OCI-LY3 (cell line): Measurements from ENCODE around the gene L2HGDH.
"Not testable (repeated sequence)": the region's sequence is repeated elsewhere in the genome, so short reads cannot be mapped to it uniquely, and the experiment has no call there.

Source experiments
- H2AFZ ChIP-seq: fragments of 200-600, 300-600 bp; shearing (Covaris generic); 2 replicates; pipeline ENCODE4 v1.6.0; 2014; ENCODE audit warnings: antibody characterized with exemption, low read depth, low read length
- H3K27ac ChIP-seq: fragments of 200-600, 300-600 bp; sonication (generic); 2 replicates; pipeline ENCODE4 v1.5.1; 2014; ENCODE audit warnings: mild to moderate bottlenecking, low read length, moderate library complexity, mixed read lengths
- H3K27me3 ChIP-seq: fragments of 200-600, 300-600 bp; sonication (generic); 2 replicates; pipeline ENCODE4 v1.6.1; 2014; ENCODE audit warnings: low read depth, low read length, mixed read lengths
- H3K36me3 ChIP-seq: fragments of 200-600, 300-600 bp; sonication (generic); replicated peaks from 2 replicates; pipeline ENCODE3; 2014; ENCODE audit warnings: low read depth, low read length, mixed read lengths
- H3K4me1 ChIP-seq: fragments of 300-600, 200-600 bp; sonication (generic); 2 replicates; pipeline ENCODE4 v1.6.1; 2014; ENCODE audit warnings: low read length, mixed read lengths
- H3K4me2 ChIP-seq: fragments of 200-600, 300-600 bp; sonication (generic); 2 replicates; pipeline ENCODE4 v1.6.1; 2014; ENCODE audit warnings: low read length, mixed read lengths
- H3K4me3 ChIP-seq: fragments of 300-600, 200-600 bp; sonication (generic); 2 replicates; pipeline ENCODE4 v1.5.1; 2014; ENCODE audit warnings: antibody characterized with exemption, mild to moderate bottlenecking, low read length, moderate library complexity
- H3K79me2 ChIP-seq: fragments of 300-600, 200-600 bp; shearing (Covaris generic); 2 replicates; pipeline ENCODE4 v1.6.1; 2014; ENCODE audit warnings: mild to moderate bottlenecking, low read length, mixed read lengths
- H3K9ac ChIP-seq: fragments of 300-600, 200-600 bp; shearing (Covaris generic); 2 replicates; pipeline ENCODE4 v1.6.0; 2014; ENCODE audit warnings: mild to moderate bottlenecking, low read length, moderate library complexity
- H3K9me3 ChIP-seq: fragments of 200-600, 300-600 bp; shearing (Covaris generic); 2 replicates; pipeline ENCODE4 v1.6.1; 2014; ENCODE audit warnings: low read length, mixed read lengths; ENCODE audit not compliant: insufficient read depth
- H4K20me1 ChIP-seq: fragments of 200-600, 300-600 bp; sonication (generic); 2 replicates; pipeline ENCODE4 v1.6.1; 2016; ENCODE audit warnings: low read length, mixed read lengths; ENCODE audit not compliant: insufficient read depth
- EZH2phosphoT487 ChIP-seq: fragments of 200-600 bp; shearing (Covaris generic); IDR thresholded peaks from 2 replicates; pipeline ENCODE4 v1.6.1; 2018; ENCODE audit warnings: antibody characterized with exemption, mixed run types, low read depth
- TF ChIP-seq, protein P1 (sequence below): fragments of 200-600, 300-600 bp; sonication (generic); IDR thresholded peaks from 2 replicates; pipeline ENCODE4 v1.5.1; 2014; ENCODE audit warnings: antibody characterized with exemption, low read length, low read depth

The L2HGDH gene

GRCh38 chr14:50357753-50358395, 45.8 kb upstream of the L2HGDH start:
- Histone ChIP-seq H3K9ac (no peak overlapping the region), H3K36me3 (no peaks in the 10 kb centered on the region), H3K27ac (no peak overlapping the region), H3K4me1 (no peaks in the 10 kb centered on the region; the same call in 1 of the 2 replicates), H3K4me3 (no peak overlapping the region), H3K79me2 (no peaks in the 10 kb centered on the region), H3K9me3 (no peaks in the 10 kb centered on the region), H3K27me3 (no peaks in the 10 kb centered on the region), H2AFZ (no peak overlapping the region), H3K4me2 (no peak overlapping the region), H4K20me1 (no peaks in the 10 kb centered on the region)
- TF ChIP-seq, protein P1, sequence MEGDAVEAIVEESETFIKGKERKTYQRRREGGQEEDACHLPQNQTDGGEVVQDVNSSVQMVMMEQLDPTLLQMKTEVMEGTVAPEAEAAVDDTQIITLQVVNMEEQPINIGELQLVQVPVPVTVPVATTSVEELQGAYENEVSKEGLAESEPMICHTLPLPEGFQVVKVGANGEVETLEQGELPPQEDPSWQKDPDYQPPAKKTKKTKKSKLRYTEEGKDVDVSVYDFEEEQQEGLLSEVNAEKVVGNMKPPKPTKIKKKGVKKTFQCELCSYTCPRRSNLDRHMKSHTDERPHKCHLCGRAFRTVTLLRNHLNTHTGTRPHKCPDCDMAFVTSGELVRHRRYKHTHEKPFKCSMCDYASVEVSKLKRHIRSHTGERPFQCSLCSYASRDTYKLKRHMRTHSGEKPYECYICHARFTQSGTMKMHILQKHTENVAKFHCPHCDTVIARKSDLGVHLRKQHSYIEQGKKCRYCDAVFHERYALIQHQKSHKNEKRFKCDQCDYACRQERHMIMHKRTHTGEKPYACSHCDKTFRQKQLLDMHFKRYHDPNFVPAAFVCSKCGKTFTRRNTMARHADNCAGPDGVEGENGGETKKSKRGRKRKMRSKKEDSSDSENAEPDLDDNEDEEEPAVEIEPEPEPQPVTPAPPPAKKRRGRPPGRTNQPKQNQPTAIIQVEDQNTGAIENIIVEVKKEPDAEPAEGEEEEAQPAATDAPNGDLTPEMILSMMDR: no peak
- no peak for TF ChIP-seq EZH2phosphoT487

GRCh38 chr14:50357124-50357523, 45.1 kb upstream of the L2HGDH start:
- H3K9ac ChIP-seq: no peak overlapping the region
- H3K4me2 ChIP-seq: no peak overlapping the region
- H3K4me1 ChIP-seq: no peaks in the 10 kb centered on the region
- TF ChIP-seq EZH2phosphoT487: no peak
- TF ChIP-seq, protein P1: no peak
- H3K27me3 ChIP-seq: no peaks in the 10 kb centered on the region
- H3K36me3 ChIP-seq: no peaks in the 10 kb centered on the region
- no peak overlapping the region for H3K27ac ChIP-seq
- no peaks in the 10 kb centered on the region for H4K20me1 ChIP-seq
- no peaks in the 10 kb centered on the region for H3K79me2 ChIP-seq
- H3K4me3 ChIP-seq: no peak overlapping the region
- H3K9me3 ChIP-seq: no peaks in the 10 kb centered on the region
- H2AFZ ChIP-seq: no peak overlapping the region

DNA sequence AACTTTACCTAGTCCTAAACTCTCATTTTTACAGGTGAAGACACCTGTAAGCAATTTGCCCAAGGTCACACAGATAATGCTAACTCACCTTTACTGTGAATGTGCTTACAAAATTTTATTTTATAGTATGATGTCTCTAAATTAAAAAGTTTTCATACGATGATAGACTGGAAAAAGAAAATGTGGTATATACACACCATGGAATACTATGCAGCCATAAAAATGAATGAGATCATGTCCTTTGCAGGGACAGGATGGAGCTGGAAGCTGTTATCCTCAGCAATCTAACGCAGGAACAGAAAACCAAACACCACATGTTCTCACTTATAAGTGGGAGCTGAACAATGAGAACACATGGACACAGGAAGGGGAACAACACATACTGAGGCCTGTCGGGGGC, 44.3 kb upstream of the L2HGDH start:
- not testable (repeated sequence) for H3K9me3 ChIP-seq, H3K4me2 ChIP-seq, H3K36me3 ChIP-seq, H3K27me3 ChIP-seq, H3K4me1 ChIP-seq, H3K79me2 ChIP-seq, H2AFZ ChIP-seq, H3K27ac ChIP-seq, H3K4me3 ChIP-seq, H4K20me1 ChIP-seq, H3K9ac ChIP-seq

DNA sequence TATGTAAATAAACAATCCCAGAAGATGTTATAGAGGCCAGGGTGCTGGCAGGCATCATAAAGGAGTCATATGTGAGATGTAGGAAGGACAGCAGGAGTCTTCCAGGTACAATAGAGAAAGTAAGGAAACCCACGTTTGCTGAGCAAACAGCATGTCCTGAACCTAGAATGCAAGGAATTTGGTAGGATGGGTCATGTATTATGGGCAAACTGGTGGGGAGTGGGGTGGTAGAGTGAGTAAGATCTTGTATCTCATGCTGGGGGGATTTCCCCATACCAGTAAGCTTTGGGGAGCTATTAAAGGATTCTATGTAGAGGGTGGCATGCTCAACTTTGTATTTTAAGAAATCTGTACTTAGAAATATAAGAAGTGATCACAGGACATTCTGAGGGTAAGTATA, 43.7 kb upstream of the L2HGDH start:
- H3K9me3 ChIP-seq: no peaks in the 10 kb centered on the region
- H3K4me2 ChIP-seq: no peak overlapping the region
- H3K27ac ChIP-seq: no peak overlapping the region
- H2AFZ ChIP-seq: no peak overlapping the region
- H3K36me3 ChIP-seq: no peaks in the 10 kb centered on the region
- H3K27me3 ChIP-seq: no peaks in the 10 kb centered on the region
- H3K9ac ChIP-seq: no peak overlapping the region
- H3K4me1 ChIP-seq: no peaks in the 10 kb centered on the region
- H3K4me3 ChIP-seq: no peak overlapping the region
- no peaks in the 10 kb centered on the region for H3K79me2 ChIP-seq
- no peak for TF ChIP-seq EZH2phosphoT487
- H4K20me1 ChIP-seq: no peaks in the 10 kb centered on the region

DNA sequence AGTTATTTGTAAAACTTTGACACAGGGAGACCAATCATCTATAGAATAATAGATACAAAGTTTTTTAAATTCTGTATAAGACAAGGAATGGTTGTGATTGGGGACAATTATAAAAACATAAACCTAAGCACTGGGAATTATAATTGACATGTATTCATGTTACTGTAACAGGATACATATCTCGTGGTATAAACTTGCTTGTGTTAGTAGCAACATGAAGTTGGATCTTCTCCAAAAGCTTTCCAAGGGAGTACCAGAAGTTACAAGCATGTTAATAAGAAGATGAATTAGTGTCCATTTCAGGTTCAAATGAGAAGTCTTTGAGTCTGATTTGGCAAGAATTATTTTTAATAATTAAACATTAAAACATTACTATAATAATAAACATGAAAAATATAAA, 42.5 kb upstream of the L2HGDH start:
- Histone ChIP-seq H3K36me3 (no peaks in the 10 kb centered on the region), H3K9ac (no peak overlapping the region), H2AFZ (no peak overlapping the region), H3K27me3 (no peaks in the 10 kb centered on the region), H4K20me1 (no peaks in the 10 kb centered on the region), H3K9me3 (no peaks in the 10 kb centered on the region), H3K4me2 (no peak overlapping the region), H3K4me1 (no peaks in the 10 kb centered on the region), H3K4me3 (no peak overlapping the region), H3K27ac (no peak overlapping the region), H3K79me2 (no peaks in the 10 kb centered on the region)
- TF ChIP-seq, protein P1: no peak
- no peak for TF ChIP-seq EZH2phosphoT487
